Erythroblast (primary cell): Measurements from ENCODE around the gene PDGFA.

Experiments used
- GATA1 ChIP-seq: IDR thresholded peaks from 2 replicates; pipeline ENCODE4 v1.6.1; 2011; ENCODE audit warnings: low read depth, mild to moderate bottlenecking, control low read depth, low read length, moderate library complexity
- POLR2A ChIP-seq: IDR thresholded peaks from 2 replicates; pipeline ENCODE4 v1.6.1; 2011; ENCODE audit warnings: mild to moderate bottlenecking, low read length

DNA sequence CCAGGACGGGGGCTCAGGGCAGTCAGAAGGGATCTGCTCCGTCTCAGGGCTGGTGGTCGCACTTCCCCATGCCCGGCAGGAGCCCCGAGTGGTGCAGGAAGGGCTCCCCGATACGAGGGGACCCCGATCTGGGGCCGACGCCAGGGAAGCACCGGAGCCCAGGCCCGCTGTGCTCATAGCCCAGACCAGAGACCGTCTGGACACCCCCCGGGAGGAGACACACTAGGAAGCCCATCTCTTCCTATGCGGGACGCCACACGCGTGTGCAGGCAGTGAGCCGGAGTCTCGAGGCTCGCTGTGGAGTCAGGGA lies 39.7 kb upstream of the PDGFA start:
- TF ChIP-seq POLR2A: no peak
- TF ChIP-seq GATA1: no peak
